Measurements from ENCODE around the gene LOC101059915. TPM values are rescaled to one million over a fixed set of nuclear protein-coding genes. Genes with fewer than 3 reads are reported as not detected.
"Not testable (repeated sequence)": the region's sequence is repeated elsewhere in the genome, so short reads cannot be mapped to it uniquely, and the experiment has no call there.

LOC101059915 gene

DNA sequence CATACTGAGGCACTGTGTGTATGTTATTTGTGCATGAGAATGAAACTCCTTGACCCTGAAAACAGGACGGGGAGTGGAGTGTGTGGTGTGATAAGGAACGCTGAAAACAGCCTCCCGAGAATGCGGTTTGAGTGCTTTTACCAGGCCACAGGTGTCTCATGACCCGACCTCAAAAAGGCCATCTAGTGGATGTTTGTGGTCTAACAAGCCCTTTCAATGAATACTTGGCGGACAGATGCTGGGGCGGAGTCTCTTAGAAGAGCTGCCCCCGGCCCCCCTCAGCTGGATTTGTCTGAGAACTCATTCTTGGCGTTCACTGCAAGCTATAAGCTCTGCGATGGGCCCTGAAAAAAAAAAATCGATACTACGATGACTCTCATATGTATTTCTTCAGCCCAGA lies 35.5 kb downstream of the LOC101059915 start:
- not testable (repeated sequence) for H3K36me3 ChIP-seq; H3K4me1 ChIP-seq; H3K4me3 ChIP-seq; H3K27me3 ChIP-seq; H3K27ac ChIP-seq; H3K9me3 ChIP-seq; DNase-seq (ENCODE audit: low spot score)

DNA sequence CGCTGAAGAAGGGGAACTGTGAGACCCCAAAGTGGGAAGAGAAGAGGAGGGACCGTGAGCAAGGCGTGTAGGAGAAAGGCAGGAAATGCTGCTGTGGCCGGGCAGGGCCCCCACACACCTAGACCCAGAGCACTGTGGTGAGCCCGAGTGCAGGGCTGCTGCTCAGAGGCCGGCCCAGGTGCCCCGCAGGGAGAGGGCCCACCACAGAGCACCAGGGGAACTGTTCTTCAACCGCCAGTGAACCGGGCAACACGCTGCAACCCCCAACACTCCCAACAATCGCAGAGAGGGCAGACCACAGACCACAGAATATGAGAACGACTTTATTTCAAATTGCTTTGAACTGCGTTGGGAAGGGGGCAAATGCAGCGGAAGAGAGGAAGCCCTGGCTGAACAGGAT lies 46.7 kb downstream of the LOC101059915 start:
- not testable (repeated sequence) for H3K4me3 ChIP-seq; DNase-seq (ENCODE audit: low spot score); H3K27me3 ChIP-seq; H3K27ac ChIP-seq; H3K36me3 ChIP-seq; H3K4me1 ChIP-seq; H3K9me3 ChIP-seq

DNA sequence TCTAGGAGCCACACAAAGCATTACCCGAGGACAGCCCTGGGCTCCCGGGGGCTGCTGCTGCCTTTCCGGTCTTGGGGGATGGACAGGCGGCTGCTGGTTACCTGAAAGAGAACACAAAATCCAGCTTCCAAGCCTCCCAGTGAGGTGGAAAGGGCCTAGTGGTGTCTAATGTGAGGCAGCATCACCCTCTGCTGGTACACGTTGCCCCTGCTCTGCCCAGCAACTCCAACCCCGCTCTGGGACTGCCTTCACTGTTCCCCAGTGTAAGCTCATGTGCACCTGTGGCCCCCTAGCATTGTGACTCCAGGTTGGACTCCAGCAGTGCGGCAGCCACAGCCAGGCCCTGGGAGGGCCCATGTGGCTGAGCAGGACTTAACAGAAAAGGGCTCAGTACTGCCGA lies 48.2 kb downstream of the LOC101059915 start:
- H3K27me3 ChIP-seq; H3K4me3 ChIP-seq; H3K36me3 ChIP-seq; H3K4me1 ChIP-seq; H3K27ac ChIP-seq; H3K9me3 ChIP-seq; DNase-seq (ENCODE audit: low spot score): not testable (repeated sequence)

DNA sequence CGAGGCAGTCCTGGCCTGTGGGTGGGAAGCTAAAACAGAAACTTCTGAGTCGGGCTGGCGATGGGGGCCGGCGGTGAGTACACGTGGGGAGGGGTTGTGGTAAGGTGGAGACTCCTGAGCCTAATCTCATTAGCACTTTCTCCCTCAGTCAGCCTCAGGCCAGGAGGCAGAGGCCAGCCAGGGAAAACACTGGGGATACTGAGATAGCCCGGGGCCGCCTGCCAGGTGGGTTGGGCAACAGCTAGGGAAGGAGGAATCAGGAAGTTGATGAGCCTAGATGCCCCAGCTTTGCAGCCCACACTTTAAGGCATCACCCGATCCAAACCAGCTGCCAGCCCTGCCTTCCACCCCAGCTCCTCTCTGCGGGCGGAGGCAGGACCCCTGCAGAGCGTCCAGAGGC lies 49.0 kb downstream of the LOC101059915 start:
- not testable (repeated sequence) for H3K27ac ChIP-seq; H3K9me3 ChIP-seq; H3K4me1 ChIP-seq; DNase-seq (ENCODE audit: low spot score); H3K36me3 ChIP-seq; H3K27me3 ChIP-seq; H3K4me3 ChIP-seq

DNA sequence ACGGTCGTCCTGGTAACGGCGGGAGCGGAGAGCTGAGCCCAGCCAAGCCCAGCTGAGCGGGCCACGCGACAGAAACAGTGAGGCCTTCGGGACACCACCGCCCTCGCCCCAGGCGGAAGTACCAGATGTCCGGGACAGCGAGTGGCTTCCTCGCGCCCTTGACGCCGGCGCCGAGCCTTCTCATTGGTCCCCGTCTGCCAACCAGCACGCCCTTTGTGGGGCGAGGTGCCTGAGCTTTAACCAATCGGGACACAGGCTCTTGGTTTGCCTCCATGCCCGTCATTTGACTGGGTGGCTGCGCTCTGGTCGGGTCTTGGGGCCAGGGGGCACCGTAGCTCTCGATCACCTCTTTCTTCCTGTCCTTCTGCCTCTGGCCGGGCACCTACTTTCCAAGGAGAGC lies 50.8 kb downstream of the LOC101059915 start, which contains the start of gene CXorf49:
Gene CXorf49, minus strand, starts transcription at position 101 of the 400 bp plus-strand sequence. CDS start 134 bp downstream, outside the sequence.
- H3K36me3 ChIP-seq; DNase-seq (ENCODE audit: low spot score); H3K4me3 ChIP-seq; H3K27me3 ChIP-seq; H3K27ac ChIP-seq; H3K9me3 ChIP-seq; H3K4me1 ChIP-seq: not testable (repeated sequence)

DNA sequence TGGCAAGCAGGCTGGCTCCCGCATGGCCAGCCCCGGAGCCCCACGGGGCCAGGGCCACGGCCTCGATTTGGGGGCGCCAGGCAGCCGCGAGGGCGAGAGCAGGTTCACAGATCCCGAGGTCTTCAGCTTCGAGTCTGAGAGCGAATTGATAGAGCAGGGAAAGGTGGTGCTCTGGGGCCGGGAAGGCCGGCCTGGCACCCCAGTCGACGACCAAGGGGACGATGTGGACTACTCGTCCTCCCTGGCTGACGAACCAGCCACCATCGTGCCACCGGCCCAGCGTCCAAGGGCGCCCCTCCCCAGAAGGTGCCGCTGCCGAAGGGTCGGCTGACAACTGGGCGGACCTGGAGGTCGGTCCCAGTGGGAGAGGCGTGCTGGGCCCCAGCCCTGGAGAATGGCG lies 51.8 kb downstream of the LOC101059915 start:
- DNase-seq (ENCODE audit: low spot score), result peak; percentile 13

DNA sequence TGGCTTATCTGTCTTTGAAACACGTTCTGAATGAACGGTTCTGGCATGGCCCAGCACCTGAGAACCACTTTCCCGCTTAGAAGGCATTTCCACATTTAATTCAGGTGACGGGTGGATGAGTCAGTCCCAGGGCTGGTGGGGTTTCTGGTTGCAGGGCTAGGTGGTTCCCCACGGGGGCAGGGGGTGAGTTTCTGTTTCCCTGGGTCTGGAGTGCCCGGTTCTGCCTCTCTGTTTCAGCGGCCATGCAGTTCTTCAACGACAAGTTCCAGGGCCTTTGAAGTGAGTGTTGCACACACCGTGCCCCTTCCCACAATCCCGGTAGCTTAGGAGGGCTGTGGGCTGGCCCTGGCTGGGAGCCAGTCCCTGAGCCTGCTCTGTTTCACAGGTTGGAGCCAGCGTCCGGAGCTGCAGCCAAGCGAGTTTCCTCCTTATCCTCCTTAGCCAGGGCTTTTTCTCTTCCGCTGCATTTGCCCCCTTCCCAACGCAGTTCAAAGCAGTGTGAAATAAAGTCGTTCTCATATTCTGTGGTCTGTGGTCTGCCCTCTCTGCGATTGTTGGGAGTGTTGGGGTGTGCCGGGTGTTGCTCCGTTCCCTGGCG lies 53.0 kb downstream of the LOC101059915 start:
- H3K27me3 ChIP-seq; H3K36me3 ChIP-seq; H3K4me1 ChIP-seq; DNase-seq (ENCODE audit: low spot score); H3K9me3 ChIP-seq; H3K4me3 ChIP-seq; H3K27ac ChIP-seq: not testable (repeated sequence)

More for the DNA sequence above, 51.8 kb downstream of the LOC101059915 start:
- H3K4me1 ChIP-seq, H3K4me3 ChIP-seq, H3K27me3 ChIP-seq, H3K27ac ChIP-seq, H3K9me3 ChIP-seq, H3K36me3 ChIP-seq: not testable (repeated sequence)

Other genes with a start within 250 kb of the LOC101059915 start
- gene OGT, start 134.4 kb upstream of the LOC101059915 start, total RNA-seq, result 10 to 100 TPM; 50.8 to 54.0 TPM
- gene GCNA, start 89.1 kb upstream of the LOC101059915 start, total RNA-seq, result 1 to 10 TPM in 1 of 2 donors, under 1 TPM in 1; 0.48 to 3.0 TPM
- under 1 TPM in 1 of 2 donors, not detected in 1; 0.20 TPM for gene CXCR3, start 49.0 kb upstream of the LOC101059915 start, total RNA-seq
- gene CXorf49, start 50.7 kb downstream of the LOC101059915 start, total RNA-seq, result not detected
- gene CXorf49B, start 95.8 kb downstream of the LOC101059915 start, total RNA-seq, result not detected
- gene NHSL2, start 243.3 kb downstream of the LOC101059915 start, total RNA-seq, result 1 to 10 TPM; 5.5 to 9.3 TPM